HG03196 (cell line): Measurements from ENCODE around the gene KY.
"Not testable (repeated sequence)": the region's sequence is repeated elsewhere in the genome, so short reads cannot be mapped to it uniquely, and the experiment has no call there.

Experiments used
- ATAC-seq: cut with Tn5 transposase; IDR thresholded peaks from one replicate; pipeline ENCODE4 v1.9.1; 2021; ENCODE audit not compliant: unreplicated experiment

Gene KY

GRCh38 chr3:134603956-134604355 is 46.9 kb downstream of the KY start:
- no peak for ATAC-seq

DNA sequence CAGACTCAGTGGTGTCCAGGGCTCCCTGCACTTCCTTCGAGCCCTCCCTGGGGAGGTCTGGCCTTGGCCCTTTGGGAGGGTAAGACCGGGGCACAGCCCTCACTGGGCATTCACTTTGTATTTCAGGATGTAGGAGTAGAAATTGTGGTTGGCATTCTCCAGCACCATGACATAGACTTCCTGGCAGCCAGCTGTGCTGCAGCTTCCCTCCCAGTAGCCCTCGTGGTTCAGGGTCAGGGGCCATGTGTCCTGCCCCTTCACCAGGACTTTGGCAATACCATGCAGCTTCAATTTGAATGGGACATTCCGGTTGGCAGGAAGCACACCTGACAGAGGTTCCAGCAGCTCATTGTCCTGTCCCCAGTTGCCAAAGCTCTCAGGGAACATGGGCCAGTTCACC is 47.3 kb downstream of the KY start:
- no peak for ATAC-seq

GRCh38 chr3:134602440-134602814 is 48.4 kb downstream of the KY start:
- no peak for ATAC-seq

DNA sequence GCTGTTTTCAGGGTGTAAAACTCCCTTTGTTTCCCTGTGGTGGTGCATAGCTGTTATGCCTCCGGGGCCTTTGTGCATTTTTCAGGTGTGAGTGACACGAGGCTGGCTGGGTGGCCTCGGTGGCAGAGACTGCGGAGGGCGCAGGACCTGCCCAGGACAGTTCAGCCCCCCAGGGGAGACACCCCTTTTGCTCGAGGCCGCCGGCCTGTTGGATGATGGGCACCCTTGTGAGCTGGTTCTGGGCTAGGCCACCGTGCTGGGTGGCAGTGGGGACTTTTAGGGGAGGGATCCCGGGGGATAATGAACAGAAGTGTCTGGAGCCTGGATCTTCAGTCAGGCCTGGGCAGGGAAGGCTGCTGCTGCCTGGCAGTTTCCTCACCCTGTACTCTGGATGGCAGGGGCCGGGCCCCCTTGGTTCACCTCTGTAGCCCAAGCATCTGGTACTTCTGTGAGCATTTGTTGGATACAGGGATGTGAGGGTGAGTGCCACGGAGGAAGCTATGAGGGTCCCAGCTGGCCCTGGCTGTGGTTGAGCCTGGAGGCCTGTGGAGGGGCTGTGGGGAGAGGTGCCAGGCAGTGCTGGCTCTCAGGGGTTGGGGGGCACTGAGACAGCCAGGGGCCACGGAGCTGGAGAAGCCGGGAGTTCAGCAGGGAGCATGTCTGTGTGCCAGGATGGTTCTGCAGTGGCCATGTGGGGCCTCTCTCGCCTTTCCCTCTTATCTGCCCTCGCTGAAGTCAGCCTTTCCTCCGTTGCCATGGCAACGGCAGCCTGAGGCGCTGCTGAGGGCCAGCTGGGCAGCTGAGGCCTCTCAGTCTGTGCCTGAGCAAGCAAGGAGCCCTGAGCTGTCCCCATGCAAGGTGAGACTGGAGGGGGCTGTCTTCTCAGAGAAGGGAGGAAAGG is 49.0 kb downstream of the KY start:
- no peak for ATAC-seq

- no peak for ATAC-seq
Observed at GRCh38 chr3:134600685-134601463, 49.9 kb downstream of the KY start.

- no peak for ATAC-seq
Observed at GRCh38 chr3:134600206-134600605, 50.6 kb downstream of the KY start.

GRCh38 chr3:134598763-134599545 is 51.9 kb downstream of the KY start:
- ATAC-seq = no peak

- no peak for ATAC-seq
Observed at GRCh38 chr3:134597390-134597970, 53.3 kb downstream of the KY start.

DNA sequence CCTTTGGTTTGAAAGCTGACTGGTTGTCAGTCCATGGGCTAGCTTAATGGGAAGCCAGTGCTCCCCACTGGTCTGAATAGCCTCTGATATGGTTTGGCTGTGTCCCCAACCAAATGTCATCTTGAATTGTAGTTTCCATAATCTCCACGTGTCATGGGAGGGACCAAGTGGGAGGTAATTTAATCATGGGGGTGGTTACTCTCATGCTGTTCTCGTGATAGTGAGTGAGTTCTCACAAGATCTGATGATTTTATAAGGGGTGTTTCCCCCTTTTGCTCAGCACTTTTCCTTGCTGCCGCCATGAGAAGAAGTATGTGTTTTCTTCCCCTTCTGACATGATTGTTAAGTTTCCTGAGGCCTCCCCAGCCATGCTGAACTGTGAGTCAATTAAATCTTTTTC is 55.8 kb downstream of the KY start:
- not testable (repeated sequence) for ATAC-seq

DNA sequence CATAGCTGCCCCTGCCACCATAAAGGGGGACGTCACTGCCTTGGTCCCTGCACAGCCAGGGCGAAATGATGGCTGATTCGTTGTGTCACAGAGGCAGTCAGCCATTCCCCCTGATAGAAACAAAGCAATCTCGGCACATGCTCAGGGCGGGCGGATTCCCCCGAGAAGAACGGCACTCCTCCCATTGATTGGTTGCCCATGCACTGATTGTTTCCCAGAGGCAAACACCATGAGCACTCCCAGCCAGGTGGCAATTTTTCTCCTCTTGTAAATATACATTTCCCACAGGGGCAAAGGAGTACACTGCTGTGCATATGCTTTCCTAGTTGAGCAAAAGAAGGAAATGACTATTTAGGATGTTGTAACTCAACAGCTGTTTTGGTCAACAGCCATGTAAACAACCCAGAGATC is 56.5 kb downstream of the KY start:
- no peak for ATAC-seq

- no peak for ATAC-seq
Observed at GRCh38 chr3:134592806-134593205, 58.0 kb downstream of the KY start.

- no peak for ATAC-seq
Observed at GRCh38 chr3:134590766-134591165, 60.1 kb downstream of the KY start.

- no peak for ATAC-seq
Observed at GRCh38 chr3:134579141-134579665, 71.6 kb downstream of the KY start.

DNA sequence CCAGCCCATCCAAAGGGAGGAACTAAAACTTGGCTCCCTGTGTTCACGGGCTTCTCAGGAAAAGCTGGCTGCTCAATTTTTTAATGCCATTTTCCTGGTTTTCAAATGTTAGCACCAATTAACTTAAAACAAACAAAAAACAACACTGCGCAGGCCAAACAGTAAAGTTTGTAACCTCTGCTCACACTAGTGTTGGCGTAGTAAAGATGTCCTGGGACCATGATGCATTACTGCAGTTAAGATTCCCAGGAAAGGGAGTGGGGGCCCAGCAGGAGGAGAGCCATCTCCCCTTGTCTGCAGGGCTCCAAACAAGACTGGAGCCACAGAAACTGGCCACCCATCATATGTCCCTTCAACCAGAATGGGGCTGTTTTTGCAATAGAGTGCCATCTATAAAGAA is 74.0 kb downstream of the KY start:
- ATAC-seq = no peak

DNA sequence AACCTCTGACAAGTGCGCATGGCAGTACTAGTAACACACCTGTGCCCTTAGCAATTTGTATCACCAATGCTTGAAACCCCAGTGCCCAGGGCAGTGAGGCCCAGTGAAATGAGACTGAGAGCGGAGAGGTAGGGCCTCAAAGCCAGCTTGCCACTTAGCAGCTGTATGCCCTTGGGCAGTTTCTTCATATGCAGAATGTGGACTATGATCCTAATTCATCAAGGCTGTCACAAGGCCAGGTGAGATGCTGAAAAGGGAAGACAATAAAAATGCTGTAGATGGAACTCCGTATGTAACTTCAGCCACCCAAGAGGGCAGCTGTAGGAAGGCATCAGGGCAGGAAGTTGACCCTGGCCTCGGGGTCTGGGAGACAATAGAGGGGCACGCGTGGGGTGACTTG is 74.4 kb downstream of the KY start:
- no peak for ATAC-seq

DNA sequence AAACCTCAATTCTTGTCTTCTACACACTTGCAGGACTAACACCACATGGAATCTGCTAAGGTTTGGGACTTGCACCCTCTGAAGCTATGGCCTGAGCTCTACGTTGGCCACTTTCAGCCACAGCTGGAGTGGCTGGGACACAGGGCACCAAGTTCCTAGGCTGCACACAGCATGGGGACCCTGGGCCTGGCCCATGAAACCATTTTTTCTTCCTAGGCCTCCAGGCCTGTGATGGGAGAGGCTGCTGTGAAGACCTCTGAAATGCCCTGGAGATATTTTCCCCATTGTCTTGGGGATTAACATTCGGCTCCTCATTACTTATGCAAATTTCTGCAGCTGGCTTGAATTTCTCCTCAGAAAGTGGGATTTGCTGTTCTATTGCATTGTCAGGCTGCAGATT is 80.9 kb downstream of the KY start:
- not testable (repeated sequence) for ATAC-seq

- no peak for ATAC-seq
Observed at GRCh38 chr3:134568790-134569189, 82.0 kb downstream of the KY start.

- no peak for ATAC-seq
Observed at GRCh38 chr3:134567605-134568004, 83.2 kb downstream of the KY start.

GRCh38 chr3:134564991-134565390 is 85.8 kb downstream of the KY start:
- ATAC-seq = no peak

GRCh38 chr3:134563601-134564000 is 87.2 kb downstream of the KY start:
- no peak for ATAC-seq

DNA sequence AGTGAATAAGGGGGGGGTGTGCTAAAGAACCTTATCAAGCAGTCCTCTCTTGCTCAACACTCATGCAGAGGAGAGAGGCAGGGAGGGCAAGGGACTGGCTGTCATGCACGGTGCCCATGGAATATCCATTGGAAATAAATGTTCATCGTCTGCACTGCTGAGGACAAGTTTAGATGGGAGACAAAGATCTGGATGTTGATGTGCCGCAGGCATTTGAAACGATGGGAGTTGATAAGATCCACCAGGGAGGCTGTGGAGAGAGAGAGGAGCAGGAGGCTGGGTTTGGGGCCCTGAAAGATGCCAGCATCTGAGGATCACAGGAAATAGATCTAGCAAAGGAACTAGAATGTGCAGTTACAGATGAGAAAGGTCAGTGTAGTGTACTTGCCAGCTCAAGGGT is 88.8 kb downstream of the KY start:
- ATAC-seq = no peak
